Measurements from ENCODE around the gene PROCR.

DNA sequence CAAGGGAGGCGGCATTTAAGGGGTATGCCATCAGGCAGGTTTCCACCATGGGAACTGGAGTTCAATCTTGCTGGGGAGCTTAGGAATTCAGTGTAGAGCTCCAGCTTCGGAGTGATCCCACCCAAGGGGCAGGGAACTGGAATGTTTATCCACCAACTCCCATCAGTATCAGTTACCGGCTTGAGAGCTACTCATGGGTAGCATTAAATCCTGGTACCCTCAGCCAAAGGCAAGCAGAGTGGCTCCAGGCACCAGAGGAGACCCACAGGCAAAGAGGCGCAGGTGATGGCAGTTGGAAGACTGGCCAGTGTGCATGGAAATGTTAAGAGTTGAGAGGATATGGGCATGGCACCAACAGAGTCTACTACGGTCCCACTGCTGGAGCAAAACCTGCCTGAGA, 38.8 kb upstream of the PROCR start:
- TF ChIP-seq, protein P1, sequence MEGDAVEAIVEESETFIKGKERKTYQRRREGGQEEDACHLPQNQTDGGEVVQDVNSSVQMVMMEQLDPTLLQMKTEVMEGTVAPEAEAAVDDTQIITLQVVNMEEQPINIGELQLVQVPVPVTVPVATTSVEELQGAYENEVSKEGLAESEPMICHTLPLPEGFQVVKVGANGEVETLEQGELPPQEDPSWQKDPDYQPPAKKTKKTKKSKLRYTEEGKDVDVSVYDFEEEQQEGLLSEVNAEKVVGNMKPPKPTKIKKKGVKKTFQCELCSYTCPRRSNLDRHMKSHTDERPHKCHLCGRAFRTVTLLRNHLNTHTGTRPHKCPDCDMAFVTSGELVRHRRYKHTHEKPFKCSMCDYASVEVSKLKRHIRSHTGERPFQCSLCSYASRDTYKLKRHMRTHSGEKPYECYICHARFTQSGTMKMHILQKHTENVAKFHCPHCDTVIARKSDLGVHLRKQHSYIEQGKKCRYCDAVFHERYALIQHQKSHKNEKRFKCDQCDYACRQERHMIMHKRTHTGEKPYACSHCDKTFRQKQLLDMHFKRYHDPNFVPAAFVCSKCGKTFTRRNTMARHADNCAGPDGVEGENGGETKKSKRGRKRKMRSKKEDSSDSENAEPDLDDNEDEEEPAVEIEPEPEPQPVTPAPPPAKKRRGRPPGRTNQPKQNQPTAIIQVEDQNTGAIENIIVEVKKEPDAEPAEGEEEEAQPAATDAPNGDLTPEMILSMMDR (conservative IDR thresholded peaks at IDR 0.05; ENCODE audit: low read length), result no peak
- no peak for TF ChIP-seq EZH2phosphoT487 (IDR thresholded peaks at IDR 0.05; ENCODE audit: borderline replicate concordance)

Measured in Loucy (cell line).